ENCODE measurements around the gene IKBKG. TPM values are rescaled to one million over a fixed set of nuclear protein-coding genes. Genes with fewer than 3 reads are reported as not detected.

Gene IKBKG
- total and polyA plus RNA-seq, 2 of the 13 experiments (the other 11 are each of a cell fraction or from before 2014, with no cell fraction given): 30.6 to 44.3 TPM

- FAIRE-seq: peak; percentile 79
- TSS peak; percentile 58 for BruUV-seq (replicated peaks)
- H3K27ac ChIP-seq (ENCODE audit: extremely low read length, insufficient read depth, low read length): peak overlapping the region; percentile 86
- TF ChIP-seq ZFX (CRISPR knock-in tag; IDR thresholded peaks at IDR 0.05; ENCODE audit: low read depth): peak; percentile 41; the same call in 1 of the 2 replicates
- peak; percentile 42; the same call in 1 of the 2 replicates for TF ChIP-seq MED1 (CRISPR knock-in tag; IDR thresholded peaks at IDR 0.05)
- TF ChIP-seq RBFOX2 (IDR thresholded peaks at IDR 0.05; ENCODE audit: low read depth, low read length): peak; percentile 64
- TF ChIP-seq POLR2A (IDR thresholded peaks at IDR 0.05; ENCODE audit: insufficient read depth in 1 of 2, low read depth in 2 of 2, low read length in 2 of 2): 0 out of 4 replicates have a peak, but pooled peaks of 1 of the 2 experiments have one; percentile 28
- no peak for TF ChIP-seq ZNF354B (CRISPR knock-in tag; IDR thresholded peaks at IDR 0.05)
- TF ChIP-seq, protein P1, sequence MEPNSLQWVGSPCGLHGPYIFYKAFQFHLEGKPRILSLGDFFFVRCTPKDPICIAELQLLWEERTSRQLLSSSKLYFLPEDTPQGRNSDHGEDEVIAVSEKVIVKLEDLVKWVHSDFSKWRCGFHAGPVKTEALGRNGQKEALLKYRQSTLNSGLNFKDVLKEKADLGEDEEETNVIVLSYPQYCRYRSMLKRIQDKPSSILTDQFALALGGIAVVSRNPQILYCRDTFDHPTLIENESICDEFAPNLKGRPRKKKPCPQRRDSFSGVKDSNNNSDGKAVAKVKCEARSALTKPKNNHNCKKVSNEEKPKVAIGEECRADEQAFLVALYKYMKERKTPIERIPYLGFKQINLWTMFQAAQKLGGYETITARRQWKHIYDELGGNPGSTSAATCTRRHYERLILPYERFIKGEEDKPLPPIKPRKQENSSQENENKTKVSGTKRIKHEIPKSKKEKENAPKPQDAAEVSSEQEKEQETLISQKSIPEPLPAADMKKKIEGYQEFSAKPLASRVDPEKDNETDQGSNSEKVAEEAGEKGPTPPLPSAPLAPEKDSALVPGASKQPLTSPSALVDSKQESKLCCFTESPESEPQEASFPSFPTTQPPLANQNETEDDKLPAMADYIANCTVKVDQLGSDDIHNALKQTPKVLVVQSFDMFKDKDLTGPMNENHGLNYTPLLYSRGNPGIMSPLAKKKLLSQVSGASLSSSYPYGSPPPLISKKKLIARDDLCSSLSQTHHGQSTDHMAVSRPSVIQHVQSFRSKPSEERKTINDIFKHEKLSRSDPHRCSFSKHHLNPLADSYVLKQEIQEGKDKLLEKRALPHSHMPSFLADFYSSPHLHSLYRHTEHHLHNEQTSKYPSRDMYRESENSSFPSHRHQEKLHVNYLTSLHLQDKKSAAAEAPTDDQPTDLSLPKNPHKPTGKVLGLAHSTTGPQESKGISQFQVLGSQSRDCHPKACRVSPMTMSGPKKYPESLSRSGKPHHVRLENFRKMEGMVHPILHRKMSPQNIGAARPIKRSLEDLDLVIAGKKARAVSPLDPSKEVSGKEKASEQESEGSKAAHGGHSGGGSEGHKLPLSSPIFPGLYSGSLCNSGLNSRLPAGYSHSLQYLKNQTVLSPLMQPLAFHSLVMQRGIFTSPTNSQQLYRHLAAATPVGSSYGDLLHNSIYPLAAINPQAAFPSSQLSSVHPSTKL (CRISPR knock-in tag; IDR thresholded peaks at IDR 0.05): peak; percentile 26; the same call in 1 of the 2 replicates
- TF ChIP-seq MEIS2 (CRISPR knock-in tag; IDR thresholded peaks at IDR 0.05): peak; percentile 96
- no peak for TF ChIP-seq ZNF251 (CRISPR knock-in tag; IDR thresholded peaks at IDR 0.05)
- peak; percentile 49; the same call in 1 of the 2 replicates for TF ChIP-seq HDAC1 (CRISPR knock-in tag; IDR thresholded peaks at IDR 0.05)
- peak; percentile 47; the same call in 1 of the 2 replicates for TF ChIP-seq TGIF2 (CRISPR knock-in tag; IDR thresholded peaks at IDR 0.05)
- TF ChIP-seq ZBTB25 (CRISPR knock-in tag; IDR thresholded peaks at IDR 0.05): no peak
- no peak for TF ChIP-seq NONO (IDR thresholded peaks at IDR 0.05)
- TF ChIP-seq NONO (CRISPR knock-in tag; conservative IDR thresholded peaks at IDR 0.05): no peak
- TF ChIP-seq CENPBD1 (CRISPR knock-in tag; IDR thresholded peaks at IDR 0.05; ENCODE audit: borderline replicate concordance, low read depth): no peak
- TF ChIP-seq ZNF329 (CRISPR knock-in tag; IDR thresholded peaks at IDR 0.05; ENCODE audit: low read depth): no peak
- TF ChIP-seq, protein P2, sequence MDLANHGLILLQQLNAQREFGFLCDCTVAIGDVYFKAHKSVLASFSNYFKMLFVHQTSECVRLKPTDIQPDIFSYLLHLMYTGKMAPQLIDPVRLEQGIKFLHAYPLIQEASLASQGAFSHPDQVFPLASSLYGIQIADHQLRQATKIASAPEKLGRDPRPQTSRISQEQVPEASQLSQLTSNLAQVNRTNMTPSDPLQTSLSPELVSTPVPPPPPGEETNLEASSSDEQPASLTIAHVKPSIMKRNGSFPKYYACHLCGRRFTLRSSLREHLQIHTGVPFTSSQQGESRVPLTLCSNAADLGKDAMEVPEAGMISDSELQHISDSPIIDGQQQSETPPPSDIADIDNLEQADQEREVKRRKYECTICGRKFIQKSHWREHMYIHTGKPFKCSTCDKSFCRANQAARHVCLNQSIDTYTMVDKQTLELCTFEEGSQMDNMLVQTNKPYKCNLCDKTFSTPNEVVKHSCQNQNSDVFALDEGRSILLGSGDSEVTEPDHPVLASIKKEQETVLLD (CRISPR knock-in tag; IDR thresholded peaks at IDR 0.05; ENCODE audit: low read depth): no peak
- TF ChIP-seq SIN3A (IDR thresholded peaks at IDR 0.05; ENCODE audit: borderline replicate concordance, low read depth, low read length): peak; percentile 54; the same call in 1 of the 2 replicates
- no peak for TF ChIP-seq ZMYM2 (CRISPR knock-in tag; IDR thresholded peaks at IDR 0.05)
Measured at GRCh38 chrX:154517101-154517781, 30.2 kb upstream of the IKBKG start.

More at GRCh38 chrX:154517101-154517781, 30.2 kb upstream of the IKBKG start:
- Histone ChIP-seq H4K20me1 (ENCODE audit: insufficient read depth, low read length) (no peaks in the 10 kb centered on the region), H3K4me1 (ENCODE audit: insufficient read depth, low read length) (peaks cover 25% of the 10 kb centered on the region), H3K27me3 (ENCODE audit: control insufficient read depth in 1 of 2, insufficient read depth in 2 of 2, low read length in 2 of 2) (no peaks in the 10 kb centered on the region), H2AFZ (ENCODE audit: low read length) (no peak overlapping the region), H3K4me3 (replicated peaks in 1 of 3; ENCODE audit: insufficient read depth in 1 of 3, low read depth in 2 of 3, low read length in 3 of 3) (peak overlapping the region; percentile 55 to 73 (median 60); a peak in 5 of 6 replicates), H3K9me3 (ENCODE audit: low read length) (no peaks in the 10 kb centered on the region), H3K36me3 (replicated peaks in 1 of 2; ENCODE audit: control insufficient read depth in 1 of 2, insufficient read depth in 2 of 2, low read length in 2 of 2) (no peaks in the 10 kb centered on the region), H3K4me2 (ENCODE audit: low read depth, low read length) (peak overlapping the region; percentile 91), H3K79me2 (ENCODE audit: insufficient read depth, low read length) (no peaks in the 10 kb centered on the region), H3K9ac (ENCODE audit: insufficient read depth, low read depth, low read length) (peak overlapping the region; percentile 80)
- in situ Hi-C loops (cut with HindIII; ENCODE audit: extremely low pct_ligation_motif_present, low pct_unique_long_range_greater_than_20kb) (loop anchor here (5.0 kb wide), 1 partner anchor 35 kb away; no protein-coding TSS in a partner anchor), intact Hi-C loops (cut with micrococcal nuclease; ENCODE audit: unreplicated experiment) (no loop called here)
- WGBS (ENCODE audit: low lambda C conversion rate): 0% methylated on average over 2 of the region's 25 CpGs
- ATAC-seq (peak; percentile 71), DNase-seq (ENCODE audit: low spot score) (peak; percentile 67)
- ChIA-PET POLR2A (interaction anchor here (0.7 to 3.9 kb wide), 12 partner anchors 10 to 148 kb away, joined by 3 to 34 read pairs (median 8); partner anchors contain the start of genes LAGE3, RPL10, SLC10A3 and TAFAZZIN), CTCF (ENCODE audit: low intra/inter-chr PET ratio, low total read pairs) (no interaction called here)
